GM18526 (cell line): ENCODE data around the gene FHOD3.

ENCODE experiments used
- POLR2A ChIP-seq: IDR thresholded peaks from 3 replicates; pipeline ENCODE4 v1.6.1; 2011; ENCODE audit not compliant: insufficient read length; ENCODE audit errors: extremely low read depth

Gene FHOD3

GRCh38 chr18:36525913-36526312 is 228.4 kb downstream of the FHOD3 start:
- no peak for TF ChIP-seq POLR2A

GRCh38 chr18:36526611-36527010 is 229.1 kb downstream of the FHOD3 start:
- no peak for TF ChIP-seq POLR2A

- TF ChIP-seq POLR2A = no peak
Observed at GRCh38 chr18:36527051-36527450, 229.5 kb downstream of the FHOD3 start.

GRCh38 chr18:36527740-36528455 is 230.4 kb downstream of the FHOD3 start:
- TF ChIP-seq POLR2A = no peak

- TF ChIP-seq POLR2A = no peak
Observed at GRCh38 chr18:36529747-36530146, 232.2 kb downstream of the FHOD3 start.

- no peak for TF ChIP-seq POLR2A
Observed at GRCh38 chr18:36530676-36531405, 233.3 kb downstream of the FHOD3 start.

GRCh38 chr18:36531636-36532035 is 234.1 kb downstream of the FHOD3 start:
- TF ChIP-seq POLR2A = no peak

GRCh38 chr18:36532394-36532793 is 234.9 kb downstream of the FHOD3 start:
- TF ChIP-seq POLR2A = no peak

- no peak for TF ChIP-seq POLR2A
Observed at GRCh38 chr18:36532815-36533214, 235.3 kb downstream of the FHOD3 start.

- no peak for TF ChIP-seq POLR2A
Observed at GRCh38 chr18:36533446-36534153, 236.1 kb downstream of the FHOD3 start.

GRCh38 chr18:36534154-36534688 is 236.7 kb downstream of the FHOD3 start:
- no peak for TF ChIP-seq POLR2A

- TF ChIP-seq POLR2A = no peak
Observed at GRCh38 chr18:36535202-36535935, 237.9 kb downstream of the FHOD3 start.

GRCh38 chr18:36536426-36536825 is 238.9 kb downstream of the FHOD3 start:
- TF ChIP-seq POLR2A = no peak

- TF ChIP-seq POLR2A = no peak
Observed at GRCh38 chr18:36537289-36537688, 239.8 kb downstream of the FHOD3 start.

GRCh38 chr18:36539674-36540231 is 242.2 kb downstream of the FHOD3 start:
- TF ChIP-seq POLR2A = no peak

- no peak for TF ChIP-seq POLR2A
Observed at GRCh38 chr18:36543030-36543429, 245.5 kb downstream of the FHOD3 start.
